GM12878 (cell line): ENCODE results near the gene MYBPC1. TPM values are rescaled to one million over a fixed set of nuclear protein-coding genes. Genes with fewer than 3 reads are reported as not detected.

Source experiments
- ATF3 ChIP-seq: IDR thresholded peaks from 2 replicates; pipeline ENCODE4 v1.6.1; 2011; ENCODE audit warnings: low read depth, mild to moderate bottlenecking, low read length, moderate library complexity, borderline replicate concordance; ENCODE audit errors: extremely low read depth
- CEBPB ChIP-seq, 2 experiments: fragments of 150-350 bp in 1 of 2; IDR thresholded peaks; 2 replicates each; pipeline ENCODE4 v1.6.1; 2012 to 2014; ENCODE audit warnings: low read depth in 2 of 2, low read length in 2 of 2, borderline replicate concordance in 1 of 2, inconsistent platforms in 1 of 2
- CTCF ChIP-seq, 3 experiments: IDR thresholded peaks in 2 of 3; conservative IDR thresholded peaks in 1 of 3; 2 replicates each; pipeline ENCODE4 v1.5.1; 2011; ENCODE audit warnings: low read depth in 3 of 3, low read length in 3 of 3, mild to moderate bottlenecking in 3 of 3, control low read depth in 2 of 3, moderate library complexity in 2 of 3, inconsistent platforms in 1 of 3, mixed read lengths in 1 of 3; ENCODE audit not compliant: control insufficient read depth in 2 of 3, insufficient read depth in 1 of 3; ENCODE audit errors: extremely low read depth in 1 of 3
- ESRRA ChIP-seq: IDR thresholded peaks from 2 replicates; pipeline ENCODE4 v1.6.1; 2012; ENCODE audit warnings: mild to moderate bottlenecking, low read length, improper control_type of control experiment
- ETV6 ChIP-seq, 2 experiments: fragments of 450-650 bp in 1 of 2; IDR thresholded peaks in 1 of 2; conservative IDR thresholded peaks in 1 of 2; 2 replicates each; pipeline ENCODE4 v1.6.1; 2014; ENCODE audit warnings: antibody characterized with exemption in 1 of 2, borderline replicate concordance in 1 of 2, low read depth in 1 of 2, mild to moderate bottlenecking in 1 of 2, moderate library complexity in 1 of 2
- PAX5 ChIP-seq: IDR thresholded peaks from 2 replicates; pipeline ENCODE4 v1.6.1; 2011; ENCODE audit warnings: low read depth, low read length, borderline replicate concordance
- SMC3 ChIP-seq: IDR thresholded peaks from 2 replicates; pipeline ENCODE4 v1.6.1; 2011; ENCODE audit warnings: low read length, improper control_type of control experiment, borderline replicate concordance
- ZBTB4 ChIP-seq: fragments of 450-650 bp; formaldehyde crosslinking; IDR thresholded peaks from 2 replicates; pipeline ENCODE4 v1.4.0; 2022; ENCODE audit warnings: mild to moderate bottlenecking, moderate library complexity
- ZNF622 ChIP-seq: fragments of 450-650 bp; IDR thresholded peaks from 2 replicates; pipeline ENCODE4 v1.6.1; 2017; ENCODE audit warnings: mild to moderate bottlenecking, inconsistent platforms
- polyA plus RNA-seq, 11 experiments: library from polyadenylated mRNA; depleted of rRNA in 4 of 11; unstranded in 6 of 11; stranded (reverse) in 5 of 11; fragments of >200 nt; fragmentation: Nextera tagmentation in 4 of 11; fragmentation: Illumina TruSeq in 1 of 11; extraction: Ambion mirVana in 4 of 11; extraction: Trizol in 1 of 11; gene quantifications; 1 replicate in 1 of 11; 2 replicates in 10 of 11; pipeline versions ENCODE4 v1.2.1 to v1.2.3, GENCODE V29; 2011 to 2016; ENCODE audit warnings: inconsistent platforms in 2 of 11, missing spikeins in 2 of 11, low read depth in 1 of 11
- total RNA-seq, 4 experiments: library from RNA; depleted of rRNA in 3 of 4; stranded (reverse); fragments of >200 nt in 3 of 4; fragmentation: Illumina TruSeq in 1 of 4; extraction: Trizol in 1 of 4; gene quantifications; 2 replicates each; pipeline versions ENCODE4 v1.2.1 to v1.2.3, GENCODE V29; 2013 to 2021

The MYBPC1 gene
- total and polyA plus RNA-seq, 10 of the 15 experiments (the other 5 are each of a cell fraction or from before 2014, with no cell fraction given), result not detected

- no peak for TF ChIP-seq ETV6 (conservative IDR thresholded peaks at IDR 0.05 in 1 of 2, IDR thresholded peaks at IDR 0.05 in 1 of 2; ENCODE audit: borderline replicate concordance in 1 of 2, low read depth in 1 of 2)
- TF ChIP-seq SMC3, result no peak
- no peak for TF ChIP-seq CEBPB (IDR thresholded peaks at IDR 0.05; ENCODE audit: borderline replicate concordance in 1 of 2, low read depth in 2 of 2, low read length in 2 of 2)
- TF ChIP-seq ZNF622, result no peak
- TF ChIP-seq ESRRA, result no peak
- TF ChIP-seq PAX5, result no peak
- TF ChIP-seq ZBTB4 (CRISPR knock-in tag), result no peak
- no peak for TF ChIP-seq ATF3
- TF ChIP-seq CTCF (IDR thresholded peaks at IDR 0.05 in 2 of 3, conservative IDR thresholded peaks at IDR 0.05 in 1 of 3; ENCODE audit: control insufficient read depth in 2 of 3, extremely low read depth in 1 of 3, insufficient read depth in 1 of 3, low read depth in 3 of 3, low read length in 3 of 3), result no peak
Observed at GRCh38 chr12:101729842-101730241, 135.1 kb downstream of the MYBPC1 start (continued).
